IPS-11a (cell line): ENCODE results near the gene RNASE8.

Source experiments
- H3K4me3 ChIP-seq: one replicate; pipeline ENCODE4 v1.5.1; 2013; ENCODE audit warnings: low read depth, low read length, control low read depth

The RNASE8 gene

DNA sequence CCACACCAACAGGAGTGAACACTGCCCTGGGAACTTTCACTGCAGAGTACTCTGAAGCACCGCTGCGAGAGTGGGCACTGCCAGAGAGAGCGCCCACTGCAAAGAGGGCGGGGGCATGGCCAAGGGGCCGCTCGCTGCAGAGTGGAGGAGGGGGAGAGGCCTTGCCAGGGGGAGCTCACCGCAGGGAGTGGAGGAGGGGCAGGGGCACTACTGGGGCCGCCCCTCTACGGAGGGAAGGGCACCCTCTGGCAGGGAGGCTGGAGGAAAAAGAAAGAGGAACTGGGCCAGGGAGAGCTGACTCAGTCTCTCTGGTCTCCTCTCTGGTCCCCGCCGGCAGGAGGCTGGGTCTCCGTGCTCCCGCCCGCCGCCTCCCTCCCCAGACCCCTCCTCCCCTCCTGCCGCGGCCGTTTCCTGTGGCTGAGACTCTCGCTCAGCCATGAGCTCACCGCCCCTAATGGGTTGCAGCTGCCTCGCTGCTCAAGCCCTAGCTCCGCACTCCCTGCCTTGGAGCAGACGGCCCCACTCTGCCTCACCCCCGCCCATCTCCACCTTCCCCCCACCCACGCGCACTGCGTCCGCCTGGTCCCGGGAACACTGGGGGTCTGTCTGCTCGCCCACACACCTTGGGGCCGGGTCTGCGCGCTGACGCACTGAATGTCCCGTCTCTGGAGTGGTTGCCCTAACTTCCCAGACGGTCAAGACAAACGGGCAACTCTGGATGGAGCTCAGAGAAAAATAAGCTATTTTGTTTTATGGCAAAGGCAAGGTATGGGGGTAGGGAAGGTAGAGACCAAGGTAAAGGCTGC, 13.8 kb downstream of the RNASE8 start:
- H3K4me3 ChIP-seq, result peak overlapping the region; percentile 79

DNA sequence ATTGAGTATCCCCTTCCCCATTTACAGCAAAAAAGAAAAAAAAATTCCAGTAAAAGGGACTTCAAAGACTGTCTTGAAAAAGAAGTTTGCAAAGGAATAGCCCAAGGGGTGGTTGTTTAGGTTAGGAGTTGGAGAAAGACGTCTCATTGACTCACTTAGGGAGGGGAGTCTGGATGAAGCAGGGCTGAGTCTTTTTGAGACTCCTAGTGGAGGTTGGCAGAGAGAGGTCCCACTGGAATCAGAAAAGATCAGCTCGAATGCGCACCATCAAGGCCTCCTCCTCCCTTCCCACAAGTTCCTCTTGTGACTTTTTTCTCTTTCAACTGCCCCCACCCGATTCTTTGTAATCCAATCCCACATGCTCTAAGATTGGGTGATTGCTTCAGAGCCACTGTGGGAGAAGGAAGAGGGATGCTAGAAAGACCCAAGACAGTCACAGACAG, 14.4 kb downstream of the RNASE8 start:
- H3K4me3 ChIP-seq, result peak overlapping the region; percentile 79

DNA sequence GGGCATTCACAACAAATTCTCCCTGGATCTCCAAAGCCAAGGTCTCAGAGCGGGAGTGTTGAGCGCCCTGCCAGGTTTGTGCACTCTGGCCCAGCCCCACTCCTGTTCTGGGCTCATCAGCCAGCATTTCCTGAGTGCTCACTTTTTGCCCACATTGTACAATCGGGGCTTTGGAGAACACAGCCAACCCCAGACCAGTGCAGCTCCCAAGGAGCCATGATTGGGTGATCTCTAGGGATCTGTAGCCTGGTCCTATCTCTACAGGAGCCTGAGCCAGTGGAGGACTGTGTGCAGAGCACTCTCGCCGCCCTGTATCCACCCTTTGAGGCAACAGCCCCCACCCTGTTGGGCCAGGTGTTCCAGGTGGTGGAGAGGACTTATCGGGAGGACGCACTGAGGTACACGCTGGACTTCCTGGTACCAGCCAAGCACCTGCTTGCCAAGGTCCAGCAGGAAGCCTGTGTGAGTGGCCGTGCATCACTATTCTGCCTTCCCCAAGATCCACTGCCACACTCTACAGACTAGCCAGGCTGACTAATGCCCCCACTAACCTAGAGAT, 15.2 kb downstream of the RNASE8 start:
- H3K4me3 ChIP-seq, result no peak overlapping the region

DNA sequence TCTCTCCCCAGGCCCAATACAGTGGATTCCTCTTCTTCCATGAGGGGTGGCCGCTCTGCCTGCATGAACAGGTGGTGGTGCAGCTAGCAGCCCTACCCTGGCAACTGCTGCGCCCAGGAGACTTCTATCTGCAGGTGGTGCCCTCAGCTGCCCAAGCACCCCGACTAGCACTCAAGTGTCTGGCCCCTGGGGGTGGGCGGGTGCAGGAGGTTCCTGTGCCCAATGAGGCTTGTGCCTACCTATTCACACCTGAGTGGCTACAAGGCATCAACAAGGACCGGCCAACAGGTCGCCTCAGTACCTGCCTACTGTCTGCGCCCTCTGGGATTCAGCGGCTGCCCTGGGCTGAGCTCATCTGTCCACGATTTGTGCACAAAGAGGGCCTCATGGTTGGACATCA, 16.3 kb downstream of the RNASE8 start:
- no peak overlapping the region for H3K4me3 ChIP-seq

DNA sequence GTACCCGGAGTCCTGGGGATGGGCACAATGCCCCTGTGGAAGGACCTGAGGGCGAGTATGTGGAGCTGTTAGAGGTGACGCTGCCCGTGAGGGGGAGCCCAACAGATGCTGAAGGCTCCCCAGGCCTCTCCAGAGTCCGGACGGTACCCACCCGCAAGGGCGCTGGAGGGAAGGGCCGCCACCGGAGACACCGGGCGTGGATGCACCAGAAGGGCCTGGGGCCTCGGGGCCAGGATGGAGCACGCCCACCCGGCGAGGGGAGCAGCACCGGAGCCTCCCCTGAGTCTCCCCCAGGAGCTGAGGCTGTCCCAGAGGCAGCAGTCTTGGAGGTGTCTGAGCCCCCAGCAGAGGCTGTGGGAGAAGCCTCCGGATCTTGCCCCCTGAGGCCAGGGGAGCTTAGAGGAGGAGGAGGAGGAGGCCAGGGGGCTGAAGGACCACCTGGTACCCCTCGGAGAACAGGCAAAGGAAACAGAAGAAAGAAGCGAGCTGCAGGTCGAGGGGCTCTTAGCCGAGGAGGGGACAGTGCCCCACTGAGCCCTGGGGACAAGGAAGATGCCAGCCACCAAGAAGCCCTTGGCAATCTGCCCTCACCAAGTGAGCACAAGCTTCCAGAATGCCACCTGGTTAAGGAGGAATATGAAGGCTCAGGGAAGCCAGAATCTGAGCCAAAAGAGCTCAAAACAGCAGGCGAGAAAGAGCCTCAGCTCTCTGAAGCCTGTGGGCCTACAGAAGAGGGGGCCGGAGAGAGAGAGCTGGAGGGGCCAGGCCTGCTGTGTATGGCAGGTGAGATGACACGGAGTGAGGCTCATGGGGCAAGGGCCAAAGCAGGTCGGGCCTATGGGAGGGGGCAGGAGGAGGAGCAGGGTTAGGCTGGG, 17.0 kb downstream of the RNASE8 start:
- H3K4me3 ChIP-seq, result no peak overlapping the region

DNA sequence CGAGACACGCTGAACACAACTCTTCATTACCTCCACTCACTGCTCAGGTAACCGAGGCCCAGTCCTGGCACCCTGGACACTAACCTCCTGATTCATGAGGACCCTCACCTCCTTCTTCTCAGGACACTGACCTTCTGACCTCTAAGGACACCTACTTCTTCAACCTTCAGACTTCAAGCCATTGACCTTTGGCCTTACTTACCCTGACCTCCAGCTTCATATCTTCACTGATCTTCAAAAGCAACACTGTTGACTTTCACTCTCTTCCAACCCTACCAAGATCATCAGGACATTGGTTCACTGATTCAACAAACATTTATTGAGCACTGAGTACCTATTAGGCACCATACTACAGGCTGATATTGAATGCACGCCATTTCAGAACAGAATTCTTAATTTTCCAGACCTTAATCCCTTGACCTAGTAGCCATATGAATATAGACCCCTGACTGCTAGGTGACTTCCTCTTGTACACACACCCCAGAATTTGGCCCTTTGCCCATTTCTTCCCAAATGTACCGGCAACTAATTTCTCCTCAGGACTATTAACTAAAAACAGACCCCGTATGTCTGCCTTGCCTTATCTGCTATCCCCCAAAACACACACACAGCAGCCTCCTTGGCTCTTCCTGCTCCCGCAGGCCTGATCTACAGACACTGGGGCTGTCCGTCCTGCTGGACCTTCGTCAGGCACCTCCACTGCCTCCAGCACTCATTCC, 18.3 kb downstream of the RNASE8 start:
- no peak overlapping the region for H3K4me3 ChIP-seq

DNA sequence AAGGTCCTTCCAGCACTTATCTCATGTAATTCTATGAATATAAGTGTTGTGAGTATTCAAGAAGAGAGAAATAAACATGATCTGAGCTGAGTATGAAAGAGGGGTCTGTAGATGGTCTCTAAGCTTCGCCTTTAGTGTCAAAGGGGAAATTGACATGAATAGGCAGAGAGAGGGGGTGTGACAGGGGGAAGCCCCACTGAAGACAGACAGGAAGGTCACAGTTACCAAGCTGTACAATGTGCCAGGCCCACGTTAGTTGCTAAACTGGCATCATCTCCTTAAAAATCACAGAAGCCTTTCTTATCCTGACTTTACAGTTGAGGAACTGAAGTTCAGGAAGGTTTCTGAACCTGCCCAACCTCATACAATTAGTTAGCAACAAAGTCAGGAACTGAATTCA, 20.1 kb downstream of the RNASE8 start:
- H3K4me3 ChIP-seq, result no peak overlapping the region

DNA sequence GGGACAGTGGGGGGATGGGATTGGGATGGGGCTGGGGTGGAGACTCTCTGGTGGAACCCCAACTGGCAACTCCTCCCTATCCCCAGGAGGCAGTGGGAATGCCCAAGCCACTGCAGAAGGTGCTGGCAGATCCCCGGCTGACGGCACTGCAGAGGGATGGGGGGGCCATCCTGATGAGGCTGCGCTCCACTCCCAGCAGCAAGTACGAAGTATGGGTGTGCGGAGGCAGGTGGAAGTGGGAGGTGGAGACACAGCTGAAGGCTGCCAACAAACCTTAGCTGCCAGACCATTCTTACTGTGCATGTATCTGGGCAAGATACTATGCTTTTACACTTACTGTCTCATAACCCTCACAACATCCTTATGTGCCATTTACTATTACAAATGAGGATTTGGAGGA, 20.7 kb downstream of the RNASE8 start:
- H3K4me3 ChIP-seq, result no peak overlapping the region

DNA sequence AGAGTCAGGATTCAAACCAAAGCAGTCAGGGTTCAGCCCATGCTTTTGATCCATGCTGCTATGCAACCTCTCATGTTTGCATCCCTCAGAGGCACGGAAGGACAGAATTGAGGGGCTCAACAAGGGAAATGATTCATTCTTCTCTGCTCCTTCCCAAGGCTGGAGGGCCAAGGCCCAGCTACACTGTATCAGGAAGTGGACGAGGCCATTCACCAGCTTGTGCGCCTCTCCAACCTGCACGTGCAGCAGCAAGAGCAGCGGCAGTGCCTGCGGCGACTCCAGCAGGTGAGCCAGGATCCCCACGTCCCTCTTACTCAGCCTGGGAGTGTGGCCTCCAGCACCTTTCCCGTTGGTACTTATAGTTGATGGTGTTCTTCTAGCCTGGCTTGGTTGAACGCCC, 21.1 kb downstream of the RNASE8 start:
- H3K4me3 ChIP-seq, result no peak overlapping the region

DNA sequence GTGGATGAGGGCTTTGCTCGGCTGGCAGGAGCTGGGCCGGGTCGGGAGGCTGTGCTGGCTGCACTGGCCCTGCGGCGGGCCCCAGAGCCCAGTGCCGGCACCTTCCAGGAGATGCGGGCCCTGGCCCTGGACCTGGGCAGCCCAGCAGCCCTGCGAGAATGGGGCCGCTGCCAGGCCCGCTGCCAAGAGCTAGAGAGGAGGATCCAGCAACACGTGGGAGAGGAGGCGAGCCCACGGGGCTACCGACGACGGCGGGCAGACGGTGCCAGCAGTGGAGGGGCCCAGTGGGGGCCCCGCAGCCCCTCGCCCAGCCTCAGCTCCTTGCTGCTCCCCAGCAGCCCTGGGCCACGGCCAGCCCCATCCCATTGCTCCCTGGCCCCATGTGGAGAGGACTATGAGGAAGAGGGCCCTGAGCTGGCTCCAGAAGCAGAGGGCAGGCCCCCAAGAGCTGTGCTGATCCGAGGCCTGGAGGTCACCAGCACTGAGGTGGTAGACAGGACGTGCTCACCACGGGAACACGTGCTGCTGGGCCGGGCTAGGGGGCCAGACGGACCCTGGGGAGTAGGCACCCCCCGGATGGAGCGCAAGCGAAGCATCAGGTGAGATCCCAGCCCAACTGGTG, 24.0 kb downstream of the RNASE8 start:
- H3K4me3 ChIP-seq, result no peak overlapping the region

DNA sequence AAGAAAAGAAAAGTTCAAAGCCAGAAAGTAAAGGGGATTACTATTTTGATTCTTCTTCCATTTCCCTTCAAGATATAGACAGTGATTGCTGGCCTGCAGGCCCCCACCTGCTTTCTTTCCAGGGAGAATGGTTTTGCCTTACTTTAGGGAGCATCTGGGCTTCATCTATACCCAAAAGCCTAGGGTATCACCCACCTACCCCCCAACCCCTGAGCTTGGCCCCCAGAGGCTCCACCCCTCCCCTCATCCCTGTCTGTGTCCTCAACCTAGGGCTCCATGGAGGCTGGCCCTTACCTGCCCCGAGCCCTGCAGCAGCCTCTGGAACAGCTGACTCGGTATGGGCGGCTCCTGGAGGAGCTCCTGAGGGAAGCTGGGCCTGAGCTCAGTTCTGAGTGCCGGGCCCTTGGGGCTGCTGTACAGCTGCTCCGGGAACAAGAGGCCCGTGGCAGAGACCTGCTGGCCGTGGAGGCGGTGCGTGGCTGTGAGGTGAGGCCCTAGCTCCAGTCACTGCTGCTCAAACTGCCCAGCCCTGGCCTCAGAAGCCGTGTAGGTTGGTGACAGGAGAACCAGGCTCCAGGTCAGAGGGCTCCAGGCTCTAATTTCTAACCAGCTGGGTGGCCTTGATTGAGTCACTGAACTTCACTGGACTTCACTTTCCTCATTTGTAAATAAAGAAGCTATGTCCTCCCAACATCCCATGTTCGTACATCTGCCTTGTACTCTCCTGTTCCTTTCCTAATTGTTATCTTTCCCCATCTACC, 26.1 kb downstream of the RNASE8 start:
- no peak overlapping the region for H3K4me3 ChIP-seq

DNA sequence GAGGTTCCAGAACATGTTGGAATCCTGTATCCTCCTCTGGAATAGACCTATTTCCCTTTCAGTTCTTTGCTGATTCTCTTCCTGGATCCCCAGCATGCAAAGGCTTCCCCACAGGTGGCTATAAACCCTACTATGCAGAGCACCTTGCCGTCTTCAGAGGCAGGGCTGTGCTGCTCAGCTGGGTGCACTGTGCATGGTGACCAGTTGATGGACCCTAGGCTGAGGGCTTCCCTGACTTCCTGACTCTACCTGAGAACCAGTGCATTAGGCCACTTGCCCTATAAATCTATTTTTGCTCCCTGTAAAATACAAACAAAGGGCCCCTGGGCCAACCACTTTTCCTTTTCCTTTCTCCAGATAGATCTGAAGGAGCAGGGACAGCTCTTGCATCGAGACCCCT, 26.8 kb downstream of the RNASE8 start:
- H3K4me3 ChIP-seq, result no peak overlapping the region

DNA sequence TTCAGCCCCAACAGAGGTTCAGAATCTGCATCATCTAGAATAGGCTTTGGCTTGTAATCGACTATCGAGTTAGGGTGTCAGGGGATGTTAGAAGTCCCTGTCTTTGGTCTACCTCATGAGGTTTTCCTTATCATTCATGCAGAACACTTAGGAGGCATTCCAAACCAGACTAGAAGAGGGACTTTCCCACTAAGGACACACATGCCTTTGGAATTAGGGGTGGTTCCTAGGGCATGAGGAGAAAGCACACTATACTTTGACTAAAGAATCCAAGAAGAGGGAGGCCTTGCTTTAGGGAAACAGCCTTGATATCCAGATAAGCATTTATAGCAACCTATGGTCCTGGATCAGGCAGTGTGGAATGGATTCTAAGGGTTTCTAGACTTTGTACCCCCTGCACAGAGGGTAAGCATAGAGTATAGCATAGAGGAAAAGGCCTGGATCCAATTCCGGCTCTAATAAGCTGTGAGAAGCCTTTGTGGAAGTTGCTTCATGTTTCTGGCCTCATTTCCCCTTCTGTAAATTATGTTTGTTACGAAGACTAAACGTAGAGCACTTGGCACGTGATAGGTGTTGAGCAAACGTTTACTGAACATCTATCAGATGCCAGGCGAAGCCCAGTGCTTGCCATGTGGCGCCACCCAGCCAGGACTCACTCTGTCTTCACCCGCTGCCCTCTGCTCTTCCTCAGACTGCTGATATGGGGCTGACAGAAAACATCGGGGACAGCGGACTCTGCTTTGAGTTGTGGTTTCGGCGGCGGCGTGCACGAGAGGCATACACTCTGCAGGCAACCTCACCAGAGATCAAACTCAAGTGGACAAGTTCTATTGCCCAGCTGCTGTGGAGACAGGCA, 27.6 kb downstream of the RNASE8 start:
- H3K4me3 ChIP-seq, result no peak overlapping the region

DNA sequence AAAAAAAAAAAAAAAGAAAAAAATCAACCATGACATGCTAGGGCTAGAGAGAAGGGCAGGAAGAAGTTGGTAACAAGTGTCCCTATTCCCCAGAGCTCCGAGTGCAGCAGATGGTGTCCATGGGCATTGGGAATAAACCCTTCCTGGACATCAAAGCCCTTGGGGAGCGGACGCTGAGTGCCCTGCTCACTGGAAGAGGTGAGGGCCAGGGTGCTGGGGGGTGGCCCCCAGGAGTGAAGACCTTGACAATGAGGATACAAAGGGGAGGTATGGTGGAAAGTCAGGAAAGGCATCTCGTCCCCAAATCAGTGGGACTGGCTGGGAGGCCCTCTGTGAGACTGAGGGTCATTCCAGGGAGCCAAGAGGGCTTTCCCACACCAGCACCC, 29.3 kb downstream of the RNASE8 start:
- H3K4me3 ChIP-seq, result no peak overlapping the region

DNA sequence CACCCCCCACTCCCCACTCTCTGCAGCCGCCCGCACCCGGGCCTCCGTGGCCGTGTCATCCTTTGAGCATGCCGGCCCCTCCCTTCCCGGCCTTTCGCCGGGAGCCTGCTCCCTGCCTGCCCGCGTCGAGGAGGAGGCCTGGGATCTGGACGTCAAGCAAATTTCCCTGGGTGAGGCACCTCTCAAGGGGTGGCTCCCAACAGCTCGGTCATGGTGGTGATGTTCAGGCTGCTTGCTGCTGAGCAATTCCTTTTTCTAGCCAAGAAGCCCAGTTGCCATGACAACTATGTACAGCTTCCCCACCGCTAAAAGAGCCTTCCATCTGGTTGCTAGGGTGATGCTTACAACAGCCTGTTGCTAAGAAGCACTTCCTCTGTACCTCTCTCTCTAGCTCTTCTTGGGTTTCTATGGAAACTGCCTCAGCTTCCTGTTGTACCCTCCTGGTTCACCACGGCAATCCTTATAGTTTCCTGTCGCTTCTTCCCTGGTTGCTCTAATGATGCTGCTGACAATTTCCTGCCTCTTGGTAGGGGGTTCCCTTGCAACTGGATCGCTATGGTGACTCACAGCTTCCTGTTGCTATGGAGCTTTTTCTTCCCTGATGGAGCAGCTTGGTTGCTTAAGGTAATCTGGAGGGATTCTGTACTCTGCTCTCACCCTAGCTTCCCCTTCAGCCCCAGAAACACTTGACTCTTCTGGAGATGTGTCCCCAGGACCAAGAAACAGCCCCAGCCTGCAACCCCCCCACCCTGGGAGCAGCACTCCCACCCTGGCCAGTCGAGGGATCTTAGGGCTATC, 29.9 kb downstream of the RNASE8 start:
- H3K4me3 ChIP-seq, result no peak overlapping the region

DNA sequence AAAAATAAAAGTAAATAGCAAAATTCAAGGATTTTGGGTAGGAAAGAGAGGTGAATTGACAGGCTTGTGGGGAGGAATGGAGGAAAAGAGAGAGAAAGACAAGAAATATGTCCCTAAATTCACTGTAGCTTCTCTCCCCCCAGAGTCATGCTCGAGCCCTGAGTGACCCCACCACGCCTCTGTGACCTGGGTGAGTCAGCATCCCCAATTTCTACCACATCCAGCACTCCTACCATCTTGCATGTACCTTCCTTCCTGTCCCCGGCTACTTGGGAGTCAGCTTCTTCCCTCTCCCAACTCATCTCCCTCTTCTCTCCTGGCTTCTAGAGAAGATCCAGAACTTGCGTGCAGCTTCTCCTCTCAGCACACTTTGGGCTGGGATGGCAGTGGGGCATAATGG, 31.1 kb downstream of the RNASE8 start:
- H3K4me3 ChIP-seq, result no peak overlapping the region

DNA sequence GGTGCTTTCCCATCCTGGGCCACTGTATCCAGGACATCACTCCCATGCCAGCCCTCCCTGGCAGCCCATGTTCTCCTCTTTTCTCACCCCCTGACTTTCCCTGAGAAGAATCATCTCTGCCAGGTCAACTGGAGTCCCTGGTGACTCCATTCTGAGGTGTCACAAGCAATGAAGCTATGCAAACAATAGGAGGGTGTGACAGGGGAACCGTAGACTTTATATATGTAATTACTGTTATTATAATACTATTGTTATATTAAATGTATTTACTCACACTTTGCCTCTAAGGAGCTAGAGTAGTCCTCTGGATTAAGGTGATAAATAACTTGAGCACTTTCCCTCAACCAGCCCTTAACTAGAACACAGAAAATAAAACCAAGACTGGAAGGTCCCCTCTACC, 31.6 kb downstream of the RNASE8 start:
- H3K4me3 ChIP-seq, result no peak overlapping the region

DNA sequence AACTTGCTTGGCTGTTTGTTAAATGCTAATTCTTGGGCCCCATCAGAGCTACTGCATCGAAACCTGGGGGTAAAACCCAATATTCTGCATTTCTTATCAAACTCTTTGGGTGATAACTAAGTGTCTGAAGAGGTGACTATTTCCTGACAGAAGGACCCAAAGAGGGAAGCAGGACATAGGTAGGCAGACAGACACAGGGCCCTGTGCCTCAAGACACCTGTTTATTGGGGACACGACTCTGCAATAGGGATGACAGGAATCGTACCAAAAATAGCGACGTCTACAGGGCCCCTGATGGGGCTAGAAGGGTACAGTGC, 32.2 kb downstream of the RNASE8 start:
- H3K4me3 ChIP-seq, result no peak overlapping the region
